Endothelial cell (in vitro differentiated cells): Measurements from ENCODE around the gene STARD3. TPM values are rescaled to one million over a fixed set of nuclear protein-coding genes. Genes with fewer than 3 reads are reported as not detected.

ENCODE experiments used
- DNase-seq: peaks from one replicate; pipeline ENCODE4 v3.0.0; 2021; ENCODE audit warnings: low spot score
- H3K27ac Mint-ChIP-seq: one replicate; pipeline ENCODE4 v1.8.0; 2021; ENCODE audit warnings: mixed read lengths, inconsistent platforms; ENCODE audit not compliant: unreplicated experiment
- H3K27me3 Mint-ChIP-seq: one replicate; pipeline ENCODE4 v1.8.0; 2021; ENCODE audit warnings: mild to moderate bottlenecking, moderate library complexity, mixed read lengths, inconsistent platforms; ENCODE audit not compliant: unreplicated experiment
- H3K36me3 Mint-ChIP-seq: one replicate; pipeline ENCODE4 v1.8.0; 2021; ENCODE audit warnings: mild to moderate bottlenecking, low read depth, mixed read lengths, inconsistent platforms; ENCODE audit not compliant: unreplicated experiment
- H3K4me1 Mint-ChIP-seq: one replicate; pipeline ENCODE4 v1.8.0; 2021; ENCODE audit warnings: mild to moderate bottlenecking, mixed read lengths, inconsistent platforms; ENCODE audit not compliant: unreplicated experiment
- H3K4me3 Mint-ChIP-seq: one replicate; pipeline ENCODE4 v1.8.0; 2021; ENCODE audit warnings: mild to moderate bottlenecking, mixed read lengths, inconsistent platforms; ENCODE audit not compliant: unreplicated experiment
- H3K9me3 Mint-ChIP-seq: one replicate; pipeline ENCODE4 v1.8.0; 2021; ENCODE audit warnings: mixed read lengths, inconsistent platforms; ENCODE audit not compliant: unreplicated experiment
- total RNA-seq: library from RNA; stranded (reverse); fragmentation: NEBNext Ultra II Directional; extraction: Animal tissue kit (Norgen Biotek cat#: 25700); gene quantifications from one replicate; pipeline ENCODE4 v1.2.1, GENCODE V29; 2021; ENCODE audit not compliant: unreplicated experiment
- TF ChIP-seq, protein P1 (sequence below): fragments of 200-600 bp; sonication (generic); IDR thresholded peaks from one replicate; pipeline ENCODE4 v1.5.0; 2021; ENCODE audit warnings: antibody characterized with exemption; ENCODE audit not compliant: unreplicated experiment

STARD3 gene
- total RNA-seq, 1 donor from 2014 or later, result 77.7 TPM

DNA sequence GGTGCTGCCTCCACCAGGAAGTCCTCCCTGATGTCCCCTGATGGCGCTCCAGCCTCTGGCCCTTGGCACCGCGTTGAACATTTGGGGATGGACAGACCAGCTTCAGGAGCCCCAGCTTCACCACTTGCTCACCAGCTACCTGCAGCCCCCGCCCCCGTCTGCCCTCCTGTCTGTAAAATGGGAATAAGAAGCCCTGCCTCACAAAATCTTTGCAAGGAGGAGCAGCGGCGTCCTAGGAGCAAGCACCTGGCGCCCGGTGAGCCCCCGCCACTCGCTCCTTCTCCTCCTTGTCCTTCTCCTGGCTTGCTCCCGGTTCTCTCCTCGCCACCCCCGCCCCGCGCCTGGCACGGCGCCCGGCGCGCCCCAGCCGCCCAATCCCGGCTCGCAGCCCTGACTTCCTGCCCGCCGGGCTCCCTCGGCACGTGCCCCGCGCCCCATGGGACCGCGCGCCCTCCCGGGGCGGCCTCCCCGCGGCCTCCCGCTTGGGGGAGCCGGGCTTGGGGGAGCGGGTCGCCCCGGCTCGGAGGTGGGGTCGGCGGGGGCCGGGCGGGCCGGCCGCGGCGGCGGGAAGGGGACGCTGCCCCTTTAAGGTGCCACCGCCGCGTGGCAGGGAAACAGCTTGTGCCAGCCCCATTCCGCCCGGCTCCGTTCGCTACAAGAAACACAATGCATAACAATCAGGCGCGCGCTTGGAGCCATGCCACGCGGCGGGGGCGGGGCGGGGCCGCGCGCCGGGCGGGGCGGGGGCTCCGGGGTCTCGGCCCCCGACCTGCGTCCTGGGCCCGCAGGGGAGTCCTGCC is 19.3 kb upstream of the STARD3 start:
- TF ChIP-seq, protein P1, sequence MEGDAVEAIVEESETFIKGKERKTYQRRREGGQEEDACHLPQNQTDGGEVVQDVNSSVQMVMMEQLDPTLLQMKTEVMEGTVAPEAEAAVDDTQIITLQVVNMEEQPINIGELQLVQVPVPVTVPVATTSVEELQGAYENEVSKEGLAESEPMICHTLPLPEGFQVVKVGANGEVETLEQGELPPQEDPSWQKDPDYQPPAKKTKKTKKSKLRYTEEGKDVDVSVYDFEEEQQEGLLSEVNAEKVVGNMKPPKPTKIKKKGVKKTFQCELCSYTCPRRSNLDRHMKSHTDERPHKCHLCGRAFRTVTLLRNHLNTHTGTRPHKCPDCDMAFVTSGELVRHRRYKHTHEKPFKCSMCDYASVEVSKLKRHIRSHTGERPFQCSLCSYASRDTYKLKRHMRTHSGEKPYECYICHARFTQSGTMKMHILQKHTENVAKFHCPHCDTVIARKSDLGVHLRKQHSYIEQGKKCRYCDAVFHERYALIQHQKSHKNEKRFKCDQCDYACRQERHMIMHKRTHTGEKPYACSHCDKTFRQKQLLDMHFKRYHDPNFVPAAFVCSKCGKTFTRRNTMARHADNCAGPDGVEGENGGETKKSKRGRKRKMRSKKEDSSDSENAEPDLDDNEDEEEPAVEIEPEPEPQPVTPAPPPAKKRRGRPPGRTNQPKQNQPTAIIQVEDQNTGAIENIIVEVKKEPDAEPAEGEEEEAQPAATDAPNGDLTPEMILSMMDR, result no peak
- peaks cover 24% of the 10 kb centered on the region for H3K27me3 Mint-ChIP-seq
- H3K4me3 Mint-ChIP-seq, result no peak overlapping the region
- no peaks in the 10 kb centered on the region for H3K9me3 Mint-ChIP-seq
- no peak for DNase-seq
- H3K4me1 Mint-ChIP-seq, result no peaks in the 10 kb centered on the region
- no peaks in the 10 kb centered on the region for H3K36me3 Mint-ChIP-seq
- no peak overlapping the region for H3K27ac Mint-ChIP-seq

DNA sequence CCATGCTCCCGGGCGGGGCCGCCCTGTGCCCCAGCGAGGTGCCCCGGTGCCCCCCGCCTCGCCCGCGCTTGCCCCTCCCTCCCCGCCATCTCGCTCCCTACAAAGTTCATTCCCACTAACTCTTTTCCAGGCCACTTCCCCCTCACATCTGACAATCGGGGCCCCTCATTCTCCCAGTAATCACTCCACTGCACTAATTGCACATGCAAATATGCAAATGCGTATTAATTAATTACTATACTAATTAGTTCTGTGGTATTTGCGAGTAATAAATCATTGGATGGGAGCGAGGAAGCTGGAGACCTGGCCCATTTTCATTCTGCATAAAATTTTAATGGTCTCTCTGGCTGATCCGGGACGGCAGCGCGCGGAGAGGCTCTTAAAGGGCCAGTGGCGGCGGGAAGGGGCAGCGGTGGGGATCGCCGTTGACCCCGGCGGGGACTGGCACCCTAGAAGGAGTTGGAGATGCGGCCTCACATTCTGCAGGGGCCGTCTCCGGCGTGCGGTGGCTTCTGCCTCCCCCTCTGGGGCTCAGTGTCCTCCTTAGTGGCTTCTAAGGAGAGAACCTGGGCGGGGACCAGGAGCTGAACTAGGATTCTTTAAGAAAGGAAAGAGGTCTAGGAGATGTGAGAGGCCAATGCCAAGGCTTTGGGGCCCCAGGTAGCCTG is 18.6 kb upstream of the STARD3 start:
- Mint-ChIP-seq H3K36me3 (no peaks in the 10 kb centered on the region), H3K27me3 (peaks cover 21% of the 10 kb centered on the region), H3K9me3 (no peaks in the 10 kb centered on the region), H3K4me3 (peak overlapping the region; percentile 78), H3K27ac (no peak overlapping the region), H3K4me1 (no peaks in the 10 kb centered on the region)
- DNase-seq, result no peak
- TF ChIP-seq, protein P1, result no peak

DNA sequence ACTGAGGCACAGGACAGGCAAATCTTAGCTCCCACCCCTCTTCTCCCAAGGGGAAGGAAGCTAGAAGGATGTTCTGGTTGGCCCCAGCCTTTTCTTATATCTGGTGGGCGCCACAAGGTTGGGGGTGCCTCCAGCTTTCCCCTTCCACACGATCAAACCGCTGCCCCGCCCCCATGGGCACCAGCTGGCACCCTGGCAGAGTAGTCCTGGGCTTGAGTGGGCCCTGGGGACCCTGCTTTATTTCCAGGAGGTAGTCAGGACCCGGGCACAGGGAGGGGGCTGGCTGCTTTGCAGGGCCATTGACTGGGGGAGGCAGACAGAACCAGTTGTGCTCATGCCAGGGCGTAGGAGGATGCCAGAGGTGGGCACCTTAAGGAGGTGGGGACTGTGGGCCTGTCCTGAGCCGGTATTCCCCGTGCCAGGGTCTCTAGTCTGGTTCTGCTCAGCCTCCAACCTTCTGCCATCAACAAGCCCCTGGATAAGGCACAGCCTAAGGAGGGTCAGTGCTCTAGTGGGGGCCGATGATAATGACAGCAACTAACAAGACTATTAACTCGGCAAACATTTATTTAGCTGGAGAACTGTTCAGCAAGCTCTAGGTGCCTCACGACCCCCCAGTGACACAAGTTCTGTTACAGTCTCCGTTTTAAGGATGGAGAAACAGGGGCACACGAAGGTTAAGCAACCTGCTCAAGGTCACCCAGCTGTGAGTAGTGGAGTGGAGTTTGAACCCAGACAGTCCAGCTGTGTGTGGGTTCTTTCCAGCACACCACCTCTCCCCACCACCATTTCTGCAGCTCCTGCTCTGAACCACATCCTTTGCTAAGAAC is 17.8 kb upstream of the STARD3 start:
- no peak overlapping the region for H3K27ac Mint-ChIP-seq
- no peaks in the 10 kb centered on the region for H3K4me1 Mint-ChIP-seq
- H3K27me3 Mint-ChIP-seq, result peaks cover 18% of the 10 kb centered on the region
- DNase-seq, result no peak
- H3K4me3 Mint-ChIP-seq, result no peak overlapping the region
- TF ChIP-seq, protein P1, result no peak
- no peaks in the 10 kb centered on the region for H3K9me3 Mint-ChIP-seq
- no peaks in the 10 kb centered on the region for H3K36me3 Mint-ChIP-seq

DNA sequence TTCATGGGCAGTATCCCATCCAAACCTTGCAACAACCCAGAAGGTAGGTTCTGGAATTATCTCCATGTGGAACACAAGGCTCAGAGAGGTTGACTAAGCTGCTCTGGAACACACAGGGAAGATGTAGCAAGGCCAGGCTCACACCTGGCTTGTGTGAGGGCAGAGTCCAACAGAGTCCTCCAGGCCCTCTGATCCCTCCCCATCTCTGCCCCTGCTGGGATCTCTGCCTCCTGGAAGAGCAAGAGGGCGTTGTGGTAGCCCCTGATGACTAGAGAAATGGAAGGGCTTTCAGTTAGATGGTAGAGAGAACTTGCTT is 17.2 kb upstream of the STARD3 start:
- TF ChIP-seq, protein P1, result no peak
- no peaks in the 10 kb centered on the region for H3K4me1 Mint-ChIP-seq
- no peaks in the 10 kb centered on the region for H3K36me3 Mint-ChIP-seq
- no peaks in the 10 kb centered on the region for H3K9me3 Mint-ChIP-seq
- H3K27me3 Mint-ChIP-seq, result peaks cover 16% of the 10 kb centered on the region
- no peak overlapping the region for H3K4me3 Mint-ChIP-seq
- no peak overlapping the region for H3K27ac Mint-ChIP-seq
- no peak for DNase-seq
